H1 (cell line): ENCODE measurements around the gene CCDC88A. TPM values are rescaled to one million over a fixed set of nuclear protein-coding genes. Genes with fewer than 3 reads are reported as not detected.

ENCODE experiments used
- CTCF ChIA-PET: fragments of 300-600 bp; sonication (Branson Sonifier 250); formaldehyde crosslinking; loops from one replicate; lab custom pipeline; 2021; ENCODE audit not compliant: partially characterized antibody; lab: Charles Lee
- POLR2A ChIA-PET: fragments of 300-600 bp; sonication (Branson Sonifier 250); formaldehyde crosslinking; loops from one replicate; lab custom pipeline; 2021; ENCODE audit warnings: inconsistent platforms; ENCODE audit not compliant: partially characterized antibody; lab: Charles Lee
- DNase-seq, 2 experiments: peaks; one replicate each; pipeline versions ENCODE4 v3.0.0 to v3.0.0-alpha.2; 2010 to 2022; ENCODE audit warnings: low spot score in 2 of 2, low read depth in 1 of 2, mixed read lengths in 1 of 2
- FAIRE-seq: peaks from 2 replicates; lab custom pipeline; 2011; peaks lifted over from hg19 to GRCh38; lab: Jason Lieb, UNC
- H2AFZ ChIP-seq: 2 replicates; pipeline ENCODE4 v1.8.1; 2012; ENCODE audit warnings: low read length, inconsistent platforms
- H2AK5ac ChIP-seq: 2 replicates; pipeline ENCODE4 v1.6.1; 2013; ENCODE audit warnings: low read depth, low read length
- H2BK120ac ChIP-seq: replicated peaks from 2 replicates; pipeline ENCODE3; 2013; ENCODE audit warnings: low read depth, low read length, inconsistent platforms
- H2BK12ac ChIP-seq: 2 replicates; pipeline ENCODE4 v1.6.1; 2013; ENCODE audit warnings: low read depth, low read length
- H2BK15ac ChIP-seq: 2 replicates; pipeline ENCODE4 v1.6.1; 2013; ENCODE audit warnings: low read length
- H2BK20ac ChIP-seq: 2 replicates; pipeline ENCODE4 v1.6.1; 2013; ENCODE audit warnings: low read length
- H2BK5ac ChIP-seq: 2 replicates; pipeline ENCODE4 v1.6.1; 2013; ENCODE audit warnings: low read depth, low read length
- H3K14ac ChIP-seq: 2 replicates; pipeline ENCODE4 v1.6.1; 2013; ENCODE audit warnings: inconsistent platforms; ENCODE audit not compliant: insufficient read length
- H3K18ac ChIP-seq: 2 replicates; pipeline ENCODE4 v1.6.1; 2013; ENCODE audit warnings: low read length; ENCODE audit errors: extremely low read depth
- H3K23ac ChIP-seq: 2 replicates; pipeline ENCODE4 v1.6.1; 2013; ENCODE audit warnings: inconsistent platforms; ENCODE audit not compliant: insufficient read length
- H3K23me2 ChIP-seq: 2 replicates; pipeline ENCODE4 v1.6.1; 2013; ENCODE audit warnings: low read depth, low read length
- H3K27ac ChIP-seq: 2 replicates; pipeline ENCODE4 v1.6.1; 2011; ENCODE audit warnings: low read depth, low read length, inconsistent platforms
- H3K27me3 ChIP-seq, 4 experiments: replicated peaks in 1 of 4; 1 replicate in 1 of 4; 2 replicates in 3 of 4; pipeline versions ENCODE4 v1.6.1 to v1.8.1; 2011 to 2013; ENCODE audit warnings: low read length in 3 of 4, mild to moderate bottlenecking in 3 of 4, inconsistent platforms in 2 of 4, mixed read lengths in 2 of 4, moderate library complexity in 1 of 4; ENCODE audit not compliant: control insufficient read depth in 3 of 4, insufficient read depth in 3 of 4; ENCODE audit errors: extremely low read depth in 1 of 4
- H3K36me3 ChIP-seq, 4 experiments: 2 replicates each; pipeline versions ENCODE4 v1.6.1 to v1.8.1; 2011 to 2013; ENCODE audit warnings: mild to moderate bottlenecking in 4 of 4, low read length in 3 of 4, moderate library complexity in 2 of 4, control low read depth in 1 of 4, inconsistent platforms in 1 of 4; ENCODE audit not compliant: insufficient read depth in 4 of 4, control insufficient read depth in 2 of 4
- H3K4ac ChIP-seq: replicated peaks from 2 replicates; pipeline ENCODE3; 2013; ENCODE audit warnings: low read length, low read depth, mixed read lengths, inconsistent platforms; ENCODE audit not compliant: insufficient read length
- H3K4me1 ChIP-seq, 4 experiments: replicated peaks in 1 of 4; 1 replicate in 1 of 4; 2 replicates in 3 of 4; pipeline versions ENCODE4 v1.6.1 to v1.8.1; 2011 to 2013; ENCODE audit warnings: low read length in 3 of 4, inconsistent platforms in 2 of 4, mixed read lengths in 1 of 4; ENCODE audit not compliant: insufficient read depth in 4 of 4, control insufficient read depth in 3 of 4
- H3K4me2 ChIP-seq, 2 experiments: 2 replicates each; pipeline versions ENCODE4 v1.6.1 to v1.8.1; 2011 to 2013; ENCODE audit warnings: low read depth in 2 of 2, low read length in 2 of 2, control low read depth in 1 of 2, inconsistent platforms in 1 of 2, mild to moderate bottlenecking in 1 of 2; ENCODE audit not compliant: insufficient read depth in 1 of 2
- H3K4me3 ChIP-seq, 4 experiments: fragments of 200-600, 300-600 bp in 1 of 4; sonication (generic), shearing (Covaris generic), sonication (Bioruptor Twin) in 1 of 4; 2 replicates each; pipeline versions ENCODE4 v1.5.1 to v1.8.1; 2011 to 2016; ENCODE audit warnings: low read length in 4 of 4, low read depth in 3 of 4, control low read depth in 2 of 4, inconsistent platforms in 2 of 4, mild to moderate bottlenecking in 2 of 4, mixed read lengths in 1 of 4, moderate library complexity in 1 of 4; ENCODE audit not compliant: insufficient read depth in 2 of 4; ENCODE audit errors: extremely low read depth in 1 of 4
- H3K56ac ChIP-seq: replicated peaks from 2 replicates; pipeline ENCODE3; 2013; ENCODE audit warnings: low read depth, mild to moderate bottlenecking, mixed read lengths, low read length, inconsistent platforms; ENCODE audit not compliant: insufficient read length
- H3K79me1 ChIP-seq: 2 replicates; pipeline ENCODE4 v1.6.1; 2013; ENCODE audit warnings: low read depth, low read length, control low read depth
- H3K79me2 ChIP-seq, 2 experiments: 2 replicates each; pipeline versions ENCODE4 v1.6.1 to v1.8.1; 2012 to 2013; ENCODE audit warnings: low read length in 2 of 2, mild to moderate bottlenecking in 2 of 2, inconsistent platforms in 1 of 2; ENCODE audit not compliant: insufficient read depth in 2 of 2, control insufficient read depth in 1 of 2
- H3K9ac ChIP-seq, 4 experiments: replicated peaks in 1 of 4; 1 replicate in 1 of 4; 2 replicates in 3 of 4; pipeline versions ENCODE4 v1.6.1 to v1.8.1; 2011 to 2013; ENCODE audit warnings: low read depth in 3 of 4, low read length in 3 of 4, control low read depth in 2 of 4, mild to moderate bottlenecking in 2 of 4, moderate library complexity in 2 of 4, inconsistent platforms in 1 of 4; ENCODE audit errors: extremely low read depth in 1 of 4
- H3K9me3 ChIP-seq, 2 experiments: 2 replicates each; pipeline versions ENCODE4 v1.6.1 to v1.8.1; 2012 to 2013; ENCODE audit warnings: mild to moderate bottlenecking in 2 of 2, moderate library complexity in 2 of 2, control low read depth in 1 of 2, inconsistent platforms in 1 of 2, low read depth in 1 of 2, low read length in 1 of 2, mixed read lengths in 1 of 2; ENCODE audit not compliant: insufficient read depth in 2 of 2
- H4K20me1 ChIP-seq, 2 experiments: replicated peaks in 1 of 2; 2 replicates each; pipeline versions ENCODE3 to v1.8.1; 2011 to 2013; ENCODE audit warnings: inconsistent platforms in 2 of 2, low read length in 2 of 2, mild to moderate bottlenecking in 1 of 2; ENCODE audit not compliant: insufficient read depth in 2 of 2, control insufficient read depth in 1 of 2
- H4K5ac ChIP-seq: 2 replicates; pipeline ENCODE4 v1.6.1; 2013; ENCODE audit warnings: low read length, low read depth, mixed read lengths, inconsistent platforms; ENCODE audit not compliant: insufficient read length
- H4K8ac ChIP-seq: 2 replicates; pipeline ENCODE4 v1.8.0; 2013; ENCODE audit warnings: mild to moderate bottlenecking, moderate library complexity, low read length, inconsistent platforms; ENCODE audit not compliant: insufficient read depth; ENCODE audit errors: extremely low read depth
- H4K91ac ChIP-seq: replicated peaks from 2 replicates; pipeline ENCODE3; 2013; ENCODE audit warnings: low read length, mixed read lengths, inconsistent platforms; ENCODE audit not compliant: insufficient read length
- ATF3 ChIP-seq: IDR thresholded peaks from 2 replicates; pipeline ENCODE4 v1.6.1; 2011; ENCODE audit warnings: low read depth, mild to moderate bottlenecking, low read length; ENCODE audit not compliant: insufficient read depth
- BACH1 ChIP-seq: IDR thresholded peaks from 2 replicates; pipeline ENCODE4 v1.6.1; 2012; ENCODE audit warnings: low read length, improper control_type of control experiment
- CREB1 ChIP-seq: IDR thresholded peaks from 2 replicates; pipeline ENCODE4 v1.6.1; 2012; ENCODE audit warnings: inconsistent platforms
- HDAC2 ChIP-seq, 2 experiments: fragments of 300-600 bp in 1 of 2; sonication (generic) in 1 of 2; IDR thresholded peaks; 2 replicates each; pipeline ENCODE4 v1.6.1; 2011 to 2012; ENCODE audit warnings: low read depth in 2 of 2, low read length in 2 of 2, mild to moderate bottlenecking in 2 of 2, moderate library complexity in 2 of 2, borderline replicate concordance in 1 of 2, inconsistent platforms in 1 of 2
- JUN ChIP-seq: IDR thresholded peaks from 2 replicates; pipeline ENCODE4 v1.6.1; 2011; ENCODE audit warnings: low read depth, mild to moderate bottlenecking, improper control_type of control experiment, low read length
- JUND ChIP-seq: IDR thresholded peaks from 2 replicates; pipeline ENCODE4 v1.6.1; 2011; ENCODE audit warnings: mild to moderate bottlenecking, improper control_type of control experiment, low read length
- KDM1A ChIP-seq: fragments of 200-600, 300-600 bp; sonication (generic); IDR thresholded peaks from 2 replicates; pipeline ENCODE4 v1.7.1; 2016; ENCODE audit warnings: mild to moderate bottlenecking, low read length, borderline replicate concordance
- KDM5A ChIP-seq: fragments of 200-600 bp; IDR thresholded peaks from 2 replicates; pipeline ENCODE4 v1.7.1; 2012; ENCODE audit warnings: mild to moderate bottlenecking, low read length, inconsistent platforms, mixed read lengths
- POU5F1 ChIP-seq: IDR thresholded peaks from 2 replicates; pipeline ENCODE4 v1.6.1; 2011; ENCODE audit warnings: low read depth, mild to moderate bottlenecking, low read length, moderate library complexity
- RBBP5 ChIP-seq: IDR thresholded peaks from 2 replicates; pipeline ENCODE4 v1.7.1; 2012; ENCODE audit warnings: low read depth, mild to moderate bottlenecking, inconsistent platforms, low read length, moderate library complexity, borderline replicate concordance
- RNF2 ChIP-seq: fragments of 200-900, 300-1000 bp; sonication (generic); IDR thresholded peaks from 2 replicates; pipeline ENCODE4 v1.7.1; 2016; ENCODE audit warnings: borderline replicate concordance, low read depth, mild to moderate bottlenecking, antibody characterized with exemption, low read length; ENCODE audit not compliant: poor library complexity, severe bottlenecking; ENCODE audit errors: missing control alignments
- RXRA ChIP-seq: IDR thresholded peaks from 2 replicates; pipeline ENCODE4 v1.6.1; 2011; ENCODE audit warnings: low read depth, mild to moderate bottlenecking, low read length, moderate library complexity; ENCODE audit not compliant: insufficient read depth
- TAF7 ChIP-seq: optimal IDR thresholded peaks from 2 replicates; pipeline ENCODE3; 2011; ENCODE audit warnings: low read depth, mild to moderate bottlenecking, inconsistent platforms, low read length, moderate library complexity, borderline replicate concordance
- WGBS, 2 experiments: shearing (Covaris generic) in 1 of 2; methylation state at CpG; one replicate each; pipeline versions ENCODE4 v1.1.6 to v1.1.7; 2013 to 2015; ENCODE audit warnings: low lambda C conversion rate in 2 of 2, mixed read lengths in 2 of 2, inconsistent platforms in 1 of 2, low coverage in 1 of 2, missing lambda C conversion rate in 1 of 2; ENCODE audit not compliant: insufficient replicate concordance in 2 of 2, insufficient coverage in 1 of 2, insufficient read length in 1 of 2; ENCODE audit errors: extremely low coverage in 1 of 2, missing lambda C conversion rate in 1 of 2; 5-methylcytosine and 5-hydroxymethylcytosine counted together
- polyA plus RNA-seq, 7 experiments: library from polyadenylated mRNA; depleted of rRNA in 3 of 7; stranded (reverse) in 5 of 7; unstranded in 2 of 7; fragments of >200 nt in 5 of 7; fragments of 200-250 nt in 2 of 7; gene quantifications; 1 replicate in 5 of 7; 2 replicates in 1 of 7; 4 replicates in 1 of 7; pipeline versions ENCODE4 v1.2.1 to v1.2.3, GENCODE V29; 2011 to 2013; ENCODE audit warnings: missing spikeins in 2 of 7, mixed read lengths in 2 of 7
- total RNA-seq: library from RNA; stranded (reverse); fragmentation: NEBNext Ultra II Directional; extraction: Animal tissue kit (Norgen Biotek cat#: 25700); gene quantifications from 2 replicates; pipeline ENCODE4 v1.2.1, GENCODE V29; 2021

CCDC88A gene
- total and polyA plus RNA-seq, 2 of the 8 experiments (the other 6 are each of a cell fraction or from before 2014, with no cell fraction given): 27.0 to 98.0 TPM

GRCh38 chr2:55420439-55420725, 726 bp upstream of the CCDC88A start:
- Histone ChIP-seq H2AK5ac (no peak overlapping the region), H3K4me2 (peak overlapping the region; percentile 84 to 99), H2BK12ac (no peak overlapping the region), H3K4ac (no peak overlapping the region), H3K27ac (no peak overlapping the region), H3K79me2 (peaks cover 0 to 34% of the 10 kb centered on the region in 2 experiments; a peak in 3 of 4 replicates), H3K9ac (peak overlapping the region in 1 of 4 experiments; percentile 28; a peak in 2 of 7 replicates), H2AFZ (peak overlapping the region; percentile 99), H3K23ac (no peak overlapping the region), H3K36me3 (peaks cover 0 to 3% (median 0%) of the 10 kb centered on the region in 4 experiments; a peak in 2 of 8 replicates), H4K20me1 (no peaks in the 10 kb centered on the region), H3K23me2 (peaks cover 10% of the 10 kb centered on the region), H3K56ac (no peak overlapping the region), H3K27me3 (no peaks in the 10 kb centered on the region; a peak in 1 of 7 replicates), H3K4me1 (no peaks in the 10 kb centered on the region), H3K9me3 (no peaks in the 10 kb centered on the region), H2BK5ac (no peak overlapping the region), H4K91ac (no peak overlapping the region), H3K18ac (no peak overlapping the region), H4K8ac (no peak overlapping the region), H3K4me3 (peak overlapping the region; percentile 36 to 83 (median 68)), H3K14ac (no peak overlapping the region), H3K79me1 (peaks cover 3% of the 10 kb centered on the region; the same call in 1 of the 2 replicates), H2BK20ac (no peak overlapping the region), H2BK120ac (no peak overlapping the region), H2BK15ac (no peak overlapping the region), H4K5ac (no peak overlapping the region)
- DNase-seq (no peak), FAIRE-seq (no peak)
- POLR2A ChIA-PET: interaction anchor here (0.8 to 1.8 kb wide), 8 partner anchors 10 to 188 kb away, joined by 3 to 6 read pairs (median 4); partner anchors contain the start of genes CFAP36, CLHC1 and RPS27A
- CTCF ChIA-PET: interaction anchor here (1.1 kb wide), 1 partner anchor 12 kb away, joined by 3 read pairs; no protein-coding TSS in a partner anchor
- 26% methylated on average over 3 of the region's 3 CpGs; no CpG with 5 or more reads in 1 of the 2 experiments for WGBS, 2 experiments
- no peak for TF ChIP-seq KDM5A
- no peak for TF ChIP-seq RXRA
- no peak for TF ChIP-seq TAF7
- TF ChIP-seq JUN: no peak
- no peak for TF ChIP-seq JUND
- no peak for TF ChIP-seq POU5F1
- TF ChIP-seq RBBP5: no peak
- TF ChIP-seq HDAC2 (IDR thresholded peaks at IDR 0.05; ENCODE audit: borderline replicate concordance in 1 of 2, low read depth in 2 of 2, low read length in 2 of 2): no peak
- TF ChIP-seq RNF2: no peak
- no peak for TF ChIP-seq ATF3
- TF ChIP-seq BACH1: no peak
- TF ChIP-seq CREB1: no peak
- TF ChIP-seq KDM1A: no peak
